Adipocyte (in vitro differentiated cells): ENCODE measurements around the gene CGNL1.

Experiments
- DNase-seq: peaks from one replicate; pipeline ENCODE4 v3.0.0-alpha.2; 2015; ENCODE audit warnings: low read depth
- H3K27me3 ChIP-seq: replicated peaks from 2 replicates; pipeline ENCODE4 v1.7.0; 2013; ENCODE audit warnings: mild to moderate bottlenecking, low read length, moderate library complexity; ENCODE audit not compliant: control insufficient read depth, insufficient read depth
- H3K36me3 ChIP-seq: 2 replicates; pipeline ENCODE4 v1.7.0; 2013; ENCODE audit warnings: low read length, mild to moderate bottlenecking, moderate library complexity; ENCODE audit not compliant: control insufficient read depth, insufficient read depth, severe bottlenecking
- H3K4me1 ChIP-seq: 2 replicates; pipeline ENCODE4 v1.7.0; 2013; ENCODE audit warnings: mild to moderate bottlenecking, low read length, moderate library complexity; ENCODE audit not compliant: control insufficient read depth, insufficient read depth
- H3K4me3 ChIP-seq: 2 replicates; pipeline ENCODE4 v1.7.0; 2013; ENCODE audit warnings: mild to moderate bottlenecking, low read length, moderate library complexity
- H3K9ac ChIP-seq: 2 replicates; pipeline ENCODE4 v1.7.0; 2013; ENCODE audit warnings: mild to moderate bottlenecking, low read length, moderate library complexity
- H3K9me3 ChIP-seq: 2 replicates; pipeline ENCODE4 v1.7.0; 2013; ENCODE audit warnings: mild to moderate bottlenecking, low read length, moderate library complexity; ENCODE audit not compliant: control insufficient read depth

The CGNL1 gene

GRCh38 chr15:57376696-57377477 is 582 bp downstream of the CGNL1 start:
- peak; percentile 33 for DNase-seq
- peaks cover 67% of the 10 kb centered on the region for H3K27me3 ChIP-seq
- no peaks in the 10 kb centered on the region for H3K36me3 ChIP-seq
- no peak overlapping the region for H3K9ac ChIP-seq
- H3K4me1 ChIP-seq: peaks cover 10% of the 10 kb centered on the region
- H3K4me3 ChIP-seq: peak overlapping the region; percentile 78
- no peaks in the 10 kb centered on the region for H3K9me3 ChIP-seq

- Histone ChIP-seq H3K4me1 (peaks cover 10% of the 10 kb centered on the region), H3K4me3 (peak overlapping the region; percentile 78), H3K27me3 (peaks cover 71% of the 10 kb centered on the region), H3K36me3 (no peaks in the 10 kb centered on the region), H3K9me3 (no peaks in the 10 kb centered on the region), H3K9ac (no peak overlapping the region)
- DNase-seq: no peak
Measured at GRCh38 chr15:57377478-57377847, 1.2 kb downstream of the CGNL1 start.

- H3K4me3 ChIP-seq: no peak overlapping the region
- DNase-seq: no peak
Measured at GRCh38 chr15:57379487-57379886, 3.2 kb downstream of the CGNL1 start.

GRCh38 chr15:57380854-57381253 is 4.5 kb downstream of the CGNL1 start:
- Histone ChIP-seq H3K9me3 (no peaks in the 10 kb centered on the region), H3K27me3 (peaks cover 52% of the 10 kb centered on the region), H3K4me3 (no peak overlapping the region), H3K4me1 (peaks cover 10% of the 10 kb centered on the region), H3K36me3 (no peaks in the 10 kb centered on the region), H3K9ac (no peak overlapping the region)
- no peak for DNase-seq

More at GRCh38 chr15:57379487-57379886, 3.2 kb downstream of the CGNL1 start:
- no peak overlapping the region for H3K9ac ChIP-seq
- no peaks in the 10 kb centered on the region for H3K9me3 ChIP-seq
- H3K4me1 ChIP-seq: peaks cover 10% of the 10 kb centered on the region
- peaks cover 61% of the 10 kb centered on the region for H3K27me3 ChIP-seq
- no peaks in the 10 kb centered on the region for H3K36me3 ChIP-seq

GRCh38 chr15:57382215-57382614 is 5.9 kb downstream of the CGNL1 start:
- Histone ChIP-seq H3K4me3 (no peak overlapping the region), H3K9me3 (no peaks in the 10 kb centered on the region), H3K36me3 (no peaks in the 10 kb centered on the region), H3K4me1 (peaks cover 4% of the 10 kb centered on the region), H3K9ac (no peak overlapping the region), H3K27me3 (peaks cover 48% of the 10 kb centered on the region)
- DNase-seq: no peak

- no peaks in the 10 kb centered on the region for H3K36me3 ChIP-seq
- no peaks in the 10 kb centered on the region for H3K9me3 ChIP-seq
- no peak for DNase-seq
- no peak overlapping the region for H3K9ac ChIP-seq
- H3K27me3 ChIP-seq: peaks cover 47% of the 10 kb centered on the region
- H3K4me3 ChIP-seq: no peak overlapping the region
- no peaks in the 10 kb centered on the region for H3K4me1 ChIP-seq
Measured at GRCh38 chr15:57382969-57383368, 6.7 kb downstream of the CGNL1 start.

- H3K27me3 ChIP-seq: peaks cover 50% of the 10 kb centered on the region
Measured at GRCh38 chr15:57384024-57384423, 7.7 kb downstream of the CGNL1 start.

GRCh38 chr15:57384816-57385215 is 8.5 kb downstream of the CGNL1 start:
- Histone ChIP-seq H3K9ac (no peak overlapping the region), H3K4me1 (no peaks in the 10 kb centered on the region), H3K36me3 (no peaks in the 10 kb centered on the region), H3K4me3 (no peak overlapping the region), H3K9me3 (no peaks in the 10 kb centered on the region), H3K27me3 (peaks cover 47% of the 10 kb centered on the region)
- peak; percentile 48 for DNase-seq

More at GRCh38 chr15:57384024-57384423, 7.7 kb downstream of the CGNL1 start:
- no peak for DNase-seq
- no peak overlapping the region for H3K9ac ChIP-seq
- H3K4me3 ChIP-seq: no peak overlapping the region
- H3K4me1 ChIP-seq: no peaks in the 10 kb centered on the region
- no peaks in the 10 kb centered on the region for H3K36me3 ChIP-seq
- no peaks in the 10 kb centered on the region for H3K9me3 ChIP-seq

- Histone ChIP-seq H3K4me3 (no peak overlapping the region), H3K4me1 (no peaks in the 10 kb centered on the region), H3K27me3 (peaks cover 50% of the 10 kb centered on the region), H3K9ac (no peak overlapping the region), H3K9me3 (peaks cover 1% of the 10 kb centered on the region), H3K36me3 (no peaks in the 10 kb centered on the region)
- no peak for DNase-seq
Measured at GRCh38 chr15:57385923-57386390, 9.7 kb downstream of the CGNL1 start.

GRCh38 chr15:57386976-57387375 is 10.7 kb downstream of the CGNL1 start:
- no peaks in the 10 kb centered on the region for H3K4me1 ChIP-seq
- no peak overlapping the region for H3K4me3 ChIP-seq
- no peak for DNase-seq
- no peak overlapping the region for H3K9ac ChIP-seq
- H3K36me3 ChIP-seq: no peaks in the 10 kb centered on the region
- H3K9me3 ChIP-seq: peaks cover 9% of the 10 kb centered on the region
- H3K27me3 ChIP-seq: peaks cover 45% of the 10 kb centered on the region

GRCh38 chr15:57387564-57388076 is 11.3 kb downstream of the CGNL1 start:
- Histone ChIP-seq H3K4me1 (no peaks in the 10 kb centered on the region), H3K9me3 (peaks cover 9% of the 10 kb centered on the region), H3K4me3 (no peak overlapping the region), H3K27me3 (peaks cover 47% of the 10 kb centered on the region), H3K9ac (no peak overlapping the region), H3K36me3 (no peaks in the 10 kb centered on the region)
- DNase-seq: no peak
